A549 (cell line): ENCODE results near the gene NIN.

Source experiments
- CEBPB ChIP-seq, 2 experiments: fragments of >200 bp in 1 of 2; sonication (Bioruptor Twin) in 1 of 2; formaldehyde crosslinking in 1 of 2; IDR thresholded peaks; 2 replicates each; pipeline ENCODE4 v1.6.1; 2012 to 2016
- EP300 ChIP-seq, 2 experiments: fragments of >200 bp; sonication (Bioruptor Twin); formaldehyde crosslinking; IDR thresholded peaks; 2 replicates in 1 of 2; 3 replicates in 1 of 2; pipeline ENCODE4 v1.6.1; 2016 to 2017
- ESRRA ChIP-seq: fragments of 150-350 bp; IDR thresholded peaks from 2 replicates; pipeline ENCODE4 v1.6.1; 2014; ENCODE audit warnings: mild to moderate bottlenecking, low read length, borderline replicate concordance
- MAFK ChIP-seq: fragments of 450-650 bp; IDR thresholded peaks from 2 replicates; pipeline ENCODE4 v1.6.1; 2014; ENCODE audit not compliant: partially characterized antibody
- MYC ChIP-seq: IDR thresholded peaks from 2 replicates; pipeline ENCODE4 v1.6.1; 2012; ENCODE audit warnings: mild to moderate bottlenecking, inconsistent platforms, low read length, improper control_type of control experiment, borderline replicate concordance
- POLR2A ChIP-seq: IDR thresholded peaks from 2 replicates; pipeline ENCODE4 v1.6.1; 2012; ENCODE audit warnings: mild to moderate bottlenecking, low read length
- POLR2AphosphoS2 ChIP-seq: conservative IDR thresholded peaks from 2 replicates; pipeline ENCODE4 v1.6.1; 2012; ENCODE audit warnings: low read length, improper control_type of control experiment, inconsistent platforms
- RAD21 ChIP-seq, 2 experiments: fragments of >200 bp in 1 of 2; sonication (Bioruptor Twin) in 1 of 2; formaldehyde crosslinking in 1 of 2; IDR thresholded peaks in 1 of 2; conservative IDR thresholded peaks in 1 of 2; 2 replicates in 1 of 2; 3 replicates in 1 of 2; pipeline ENCODE4 v1.6.1; 2012 to 2018; ENCODE audit warnings: inconsistent platforms in 1 of 2
- SMC3 ChIP-seq: fragments of >200 bp; sonication (Bioruptor Twin); formaldehyde crosslinking; IDR thresholded peaks from 3 replicates; pipeline ENCODE4 v1.6.1; 2018; ENCODE audit warnings: inconsistent platforms
- TF ChIP-seq, protein P1 (sequence below): fragments of >200 bp; sonication (Bioruptor Twin); formaldehyde crosslinking; IDR thresholded peaks from 3 replicates; pipeline ENCODE4 v1.5.1; 2016
- TF ChIP-seq, protein P2 (sequence below): IDR thresholded peaks from 2 replicates; pipeline ENCODE4 v1.6.1; 2012
- TF ChIP-seq, protein P3 (sequence below): fragments of 450-650 bp; IDR thresholded peaks from 2 replicates; pipeline ENCODE4 v1.6.1; 2014; ENCODE audit warnings: antibody characterized with exemption
- TF ChIP-seq, protein P4 (sequence below): fragments of 250-450 bp; sonication (Bioruptor Pico); IDR thresholded peaks from 2 replicates; pipeline ENCODE4 v1.5.0; 2021; ENCODE audit warnings: mild to moderate bottlenecking, moderate library complexity, borderline replicate concordance

DNA sequence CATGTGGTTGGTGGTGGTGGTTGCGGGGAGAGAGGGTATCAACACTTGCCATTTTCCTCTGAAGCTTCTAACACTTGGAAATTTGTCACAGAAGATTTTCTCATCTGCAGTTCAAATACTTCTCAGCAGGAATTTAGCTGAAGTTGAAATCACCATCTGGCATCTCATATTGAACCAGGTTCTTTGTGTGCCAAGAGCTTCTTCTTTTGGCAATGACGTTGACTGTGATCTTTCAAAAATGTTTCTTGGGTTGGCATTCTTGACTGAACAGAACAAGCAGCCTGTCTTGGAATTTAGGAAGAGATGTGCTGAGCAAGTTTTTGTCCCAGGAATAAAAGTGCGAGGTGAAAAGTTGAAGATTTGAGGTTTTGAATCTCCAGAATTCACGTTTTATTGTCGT, 8.7 kb upstream of the NIN start:
- TF ChIP-seq RAD21 (conservative IDR thresholded peaks at IDR 0.05 in 1 of 2, IDR thresholded peaks at IDR 0.05 in 1 of 2) (no peak), CEBPB (IDR thresholded peaks at IDR 0.05) (no peak), SMC3 (no peak), POLR2A (no peak), EP300 (IDR thresholded peaks at IDR 0.05) (no peak), MYC (no peak), POLR2AphosphoS2 (no peak), MAFK (no peak), ESRRA (no peak)
- TF ChIP-seq, protein P1, sequence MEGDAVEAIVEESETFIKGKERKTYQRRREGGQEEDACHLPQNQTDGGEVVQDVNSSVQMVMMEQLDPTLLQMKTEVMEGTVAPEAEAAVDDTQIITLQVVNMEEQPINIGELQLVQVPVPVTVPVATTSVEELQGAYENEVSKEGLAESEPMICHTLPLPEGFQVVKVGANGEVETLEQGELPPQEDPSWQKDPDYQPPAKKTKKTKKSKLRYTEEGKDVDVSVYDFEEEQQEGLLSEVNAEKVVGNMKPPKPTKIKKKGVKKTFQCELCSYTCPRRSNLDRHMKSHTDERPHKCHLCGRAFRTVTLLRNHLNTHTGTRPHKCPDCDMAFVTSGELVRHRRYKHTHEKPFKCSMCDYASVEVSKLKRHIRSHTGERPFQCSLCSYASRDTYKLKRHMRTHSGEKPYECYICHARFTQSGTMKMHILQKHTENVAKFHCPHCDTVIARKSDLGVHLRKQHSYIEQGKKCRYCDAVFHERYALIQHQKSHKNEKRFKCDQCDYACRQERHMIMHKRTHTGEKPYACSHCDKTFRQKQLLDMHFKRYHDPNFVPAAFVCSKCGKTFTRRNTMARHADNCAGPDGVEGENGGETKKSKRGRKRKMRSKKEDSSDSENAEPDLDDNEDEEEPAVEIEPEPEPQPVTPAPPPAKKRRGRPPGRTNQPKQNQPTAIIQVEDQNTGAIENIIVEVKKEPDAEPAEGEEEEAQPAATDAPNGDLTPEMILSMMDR: no peak
- TF ChIP-seq, protein P2, sequence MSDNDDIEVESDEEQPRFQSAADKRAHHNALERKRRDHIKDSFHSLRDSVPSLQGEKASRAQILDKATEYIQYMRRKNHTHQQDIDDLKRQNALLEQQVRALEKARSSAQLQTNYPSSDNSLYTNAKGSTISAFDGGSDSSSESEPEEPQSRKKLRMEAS: no peak
- TF ChIP-seq, protein P3, sequence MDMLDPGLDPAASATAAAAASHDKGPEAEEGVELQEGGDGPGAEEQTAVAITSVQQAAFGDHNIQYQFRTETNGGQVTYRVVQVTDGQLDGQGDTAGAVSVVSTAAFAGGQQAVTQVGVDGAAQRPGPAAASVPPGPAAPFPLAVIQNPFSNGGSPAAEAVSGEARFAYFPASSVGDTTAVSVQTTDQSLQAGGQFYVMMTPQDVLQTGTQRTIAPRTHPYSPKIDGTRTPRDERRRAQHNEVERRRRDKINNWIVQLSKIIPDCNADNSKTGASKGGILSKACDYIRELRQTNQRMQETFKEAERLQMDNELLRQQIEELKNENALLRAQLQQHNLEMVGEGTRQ: no peak
- TF ChIP-seq, protein P4, sequence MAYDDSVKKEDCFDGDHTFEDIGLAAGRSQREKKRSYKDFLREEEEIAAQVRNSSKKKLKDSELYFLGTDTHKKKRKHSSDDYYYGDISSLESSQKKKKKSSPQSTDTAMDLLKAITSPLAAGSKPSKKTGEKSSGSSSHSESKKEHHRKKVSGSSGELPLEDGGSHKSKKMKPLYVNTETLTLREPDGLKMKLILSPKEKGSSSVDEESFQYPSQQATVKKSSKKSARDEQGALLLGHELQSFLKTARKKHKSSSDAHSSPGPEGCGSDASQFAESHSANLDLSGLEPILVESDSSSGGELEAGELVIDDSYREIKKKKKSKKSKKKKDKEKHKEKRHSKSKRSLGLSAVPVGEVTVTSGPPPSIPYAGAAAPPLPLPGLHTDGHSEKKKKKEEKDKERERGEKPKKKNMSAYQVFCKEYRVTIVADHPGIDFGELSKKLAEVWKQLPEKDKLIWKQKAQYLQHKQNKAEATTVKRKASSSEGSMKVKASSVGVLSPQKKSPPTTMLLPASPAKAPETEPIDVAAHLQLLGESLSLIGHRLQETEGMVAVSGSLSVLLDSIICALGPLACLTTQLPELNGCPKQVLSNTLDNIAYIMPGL (CRISPR knock-in tag): no peak
